Measurements from ENCODE around the gene PROM2. TPM values are rescaled to one million over a fixed set of nuclear protein-coding genes. Genes with fewer than 3 reads are reported as not detected.

The PROM2 gene
- total RNA-seq, 1 experiment from 2014 or later: 3.1 TPM

DNA sequence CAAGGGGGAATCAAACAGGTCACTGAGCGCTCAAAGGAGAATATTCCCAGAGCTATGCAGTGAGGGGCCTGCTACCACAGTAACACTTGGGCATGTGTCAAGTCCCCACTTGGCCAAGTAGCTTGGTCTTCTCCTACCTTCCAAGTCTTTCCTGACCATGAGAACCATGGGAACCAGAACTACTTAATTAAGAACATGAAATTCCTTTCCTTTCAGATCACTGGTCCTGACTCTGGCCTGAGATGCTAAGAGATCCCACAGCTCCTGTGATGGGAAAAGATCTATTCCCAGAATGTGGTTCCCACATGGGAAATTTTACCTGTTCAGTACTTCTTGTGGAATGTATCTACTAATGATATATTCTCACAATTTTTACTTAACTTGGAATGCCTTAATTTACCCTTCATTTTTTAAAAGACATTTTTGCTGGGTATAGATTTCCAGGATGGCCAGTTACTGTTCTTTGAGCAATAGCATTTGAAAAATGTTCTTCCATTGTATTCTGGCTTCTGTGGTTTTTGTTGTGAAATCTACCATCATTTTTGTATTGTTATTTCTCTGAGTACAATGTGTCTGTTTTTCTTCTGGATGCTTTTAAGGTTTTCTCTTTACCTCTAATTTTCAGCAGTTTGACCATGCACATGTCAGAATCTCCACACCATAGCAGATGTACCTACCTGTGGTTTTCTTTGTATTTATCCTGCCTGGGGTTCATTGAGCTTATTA is 60.8 kb downstream of the PROM2 start:
- H3K9ac ChIP-seq (ENCODE audit: extremely low read depth, insufficient read length, low read length): no peak overlapping the region
- no peak overlapping the region for H2AFZ ChIP-seq (ENCODE audit: low read length)
- no peaks in the 10 kb centered on the region for H3K23me2 ChIP-seq (ENCODE audit: insufficient read length, low read depth, low read length, poor library complexity, severe bottlenecking)
- no peak overlapping the region for H3K4ac ChIP-seq (ENCODE audit: low read depth, low read length)
- H3K27me3 Mint-ChIP-seq (ENCODE audit: low read depth): peaks cover 29% of the 10 kb centered on the region
- no peaks in the 10 kb centered on the region for H3K79me1 ChIP-seq (ENCODE audit: insufficient read depth, low read depth, low read length, poor library complexity, severe bottlenecking)
- no CpG with 5 or more reads among the region's 1 CpG for WGBS (ENCODE audit: extremely low coverage, insufficient read length, low lambda C conversion rate)
- no peak overlapping the region for H2BK20ac ChIP-seq (ENCODE audit: low read depth, low read length, poor library complexity, severe bottlenecking)
- no peaks in the 10 kb centered on the region for H3K27me3 ChIP-seq (ENCODE audit: insufficient read depth, low read length)
- H2AK5ac ChIP-seq (ENCODE audit: insufficient read length, low read length): no peak overlapping the region
- no peak overlapping the region for H4K8ac ChIP-seq (replicated peaks; ENCODE audit: insufficient read length, low read depth, low read length)
- peaks cover 0 to 7% of the 10 kb centered on the region in 2 experiments; a peak in 1 of 4 replicates for H3K4me1 Mint-ChIP-seq
- no peak overlapping the region for H3K4me3 Mint-ChIP-seq
- no peaks in the 10 kb centered on the region for H3K9me3 ChIP-seq (ENCODE audit: control insufficient read depth, low read depth, low read length)
- H3K79me2 ChIP-seq (ENCODE audit: insufficient read depth, low read length): no peaks in the 10 kb centered on the region
- H3K4me1 ChIP-seq (ENCODE audit: insufficient read depth, low read length): no peaks in the 10 kb centered on the region
- no peak overlapping the region for H3K18ac ChIP-seq (ENCODE audit: insufficient read length, low read depth, low read length)
- H4K91ac ChIP-seq (ENCODE audit: insufficient read length, low read depth, low read length): no peak overlapping the region
- no peak overlapping the region for H4K5ac ChIP-seq (ENCODE audit: insufficient read length, low read depth, low read length)
- H3K14ac ChIP-seq (ENCODE audit: insufficient read depth, low read length): no peak overlapping the region
- H3K36me3 Mint-ChIP-seq (ENCODE audit: insufficient read depth in 1 of 3, low read depth in 3 of 3): no peaks in the 10 kb centered on the region
- H2BK5ac ChIP-seq (ENCODE audit: insufficient read length, low read length): no peak overlapping the region
- no peak overlapping the region for H3K27ac ChIP-seq (ENCODE audit: insufficient read length, low read depth, low read length)
- H2BK120ac ChIP-seq (ENCODE audit: low read depth, low read length, poor library complexity, severe bottlenecking): no peak overlapping the region
- no peak for DNase-seq
- H3K4me2 ChIP-seq (ENCODE audit: insufficient read depth, insufficient read length, low read length): no peak overlapping the region
- no peaks in the 10 kb centered on the region for H4K20me1 ChIP-seq (ENCODE audit: control insufficient read depth, insufficient read depth, insufficient read length)
- H3K9me3 Mint-ChIP-seq: no peaks in the 10 kb centered on the region
- TF ChIP-seq, protein P1, sequence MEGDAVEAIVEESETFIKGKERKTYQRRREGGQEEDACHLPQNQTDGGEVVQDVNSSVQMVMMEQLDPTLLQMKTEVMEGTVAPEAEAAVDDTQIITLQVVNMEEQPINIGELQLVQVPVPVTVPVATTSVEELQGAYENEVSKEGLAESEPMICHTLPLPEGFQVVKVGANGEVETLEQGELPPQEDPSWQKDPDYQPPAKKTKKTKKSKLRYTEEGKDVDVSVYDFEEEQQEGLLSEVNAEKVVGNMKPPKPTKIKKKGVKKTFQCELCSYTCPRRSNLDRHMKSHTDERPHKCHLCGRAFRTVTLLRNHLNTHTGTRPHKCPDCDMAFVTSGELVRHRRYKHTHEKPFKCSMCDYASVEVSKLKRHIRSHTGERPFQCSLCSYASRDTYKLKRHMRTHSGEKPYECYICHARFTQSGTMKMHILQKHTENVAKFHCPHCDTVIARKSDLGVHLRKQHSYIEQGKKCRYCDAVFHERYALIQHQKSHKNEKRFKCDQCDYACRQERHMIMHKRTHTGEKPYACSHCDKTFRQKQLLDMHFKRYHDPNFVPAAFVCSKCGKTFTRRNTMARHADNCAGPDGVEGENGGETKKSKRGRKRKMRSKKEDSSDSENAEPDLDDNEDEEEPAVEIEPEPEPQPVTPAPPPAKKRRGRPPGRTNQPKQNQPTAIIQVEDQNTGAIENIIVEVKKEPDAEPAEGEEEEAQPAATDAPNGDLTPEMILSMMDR (conservative IDR thresholded peaks at IDR 0.05): no peak
- no peak overlapping the region for H3K27ac Mint-ChIP-seq
- no peak overlapping the region for H3T11ph ChIP-seq (ENCODE audit: low read length)
- no peak overlapping the region for H2BK15ac ChIP-seq (ENCODE audit: low read depth, low read length)
- H3K23ac ChIP-seq (ENCODE audit: insufficient read length, low read depth, low read length): no peak overlapping the region
- H2BK12ac ChIP-seq (ENCODE audit: insufficient read length, low read depth, low read length): no peak overlapping the region
- no peak overlapping the region for H3K56ac ChIP-seq (ENCODE audit: insufficient read length, low read depth, low read length)
